ENCODE results near the gene ANO1.
A peak's percentile ranks its signal among the peaks of the same experiment; 100 is the strongest.
"Not testable (repeated sequence)": the region's sequence is repeated elsewhere in the genome, so short reads cannot be mapped to it uniquely, and the experiment has no call there.

The ANO1 gene

GRCh38 chr11:70186420-70186819, 108.3 kb downstream of the ANO1 start:
- no peak for DNase-seq

- no peak for DNase-seq
Observed at GRCh38 chr11:70186936-70187335, 108.8 kb downstream of the ANO1 start.

- DNase-seq = no peak
Observed at GRCh38 chr11:70187771-70188170, 109.7 kb downstream of the ANO1 start.

GRCh38 chr11:70189622-70190021, 111.5 kb downstream of the ANO1 start:
- no peak for DNase-seq

- peak in 28 of 51 donors; percentile 1 to 60 (median 19) for DNase-seq
Observed at GRCh38 chr11:70191495-70192140, 113.5 kb downstream of the ANO1 start.

- DNase-seq = no peak
Observed at GRCh38 chr11:70192666-70193410, 114.7 kb downstream of the ANO1 start.

- DNase-seq = no peak
Observed at GRCh38 chr11:70193411-70194292, 115.5 kb downstream of the ANO1 start.

- DNase-seq = no peak
Observed at GRCh38 chr11:70194792-70195791, 117.0 kb downstream of the ANO1 start.

- DNase-seq = no peak
Observed at GRCh38 chr11:70200212-70200844, 122.2 kb downstream of the ANO1 start.

- DNase-seq = not testable (repeated sequence)
Observed at GRCh38 chr11:70201047-70201446, 122.9 kb downstream of the ANO1 start.

- no peak for DNase-seq
Observed at GRCh38 chr11:70201882-70202861, 124.1 kb downstream of the ANO1 start.

- DNase-seq = peak in 50 of 51 donors; percentile 43 to 92 (median 78)
Observed at GRCh38 chr11:70202920-70203750, 125.0 kb downstream of the ANO1 start, which contains the start of gene FADD. Gene FADD (plus strand): TSS chr11:70203296. CDS start chr11:70203460, 164 bp downstream.

GRCh38 chr11:70203751-70204465, 125.8 kb downstream of the ANO1 start:
- peak in 9 of 51 donors; percentile 17 to 63 (median 33) for DNase-seq

GRCh38 chr11:70204466-70204799, 126.3 kb downstream of the ANO1 start:
- peak in 1 of 51 donors; percentile 6 for DNase-seq

GRCh38 chr11:70205049-70205725, 127.1 kb downstream of the ANO1 start:
- DNase-seq = no peak

GRCh38 chr11:70205766-70206165, 127.6 kb downstream of the ANO1 start:
- DNase-seq = no peak
